ENCODE data around the gene DYNLT4. TPM values are rescaled to one million over a fixed set of nuclear protein-coding genes. Genes with fewer than 3 reads are reported as not detected.

Gene DYNLT4
- total and polyA plus RNA-seq, 2 of the 13 experiments (the other 11 are each of a cell fraction or from before 2014, with no cell fraction given) = 0.77 TPM; not detected in 1

- TF ChIP-seq, protein P1, sequence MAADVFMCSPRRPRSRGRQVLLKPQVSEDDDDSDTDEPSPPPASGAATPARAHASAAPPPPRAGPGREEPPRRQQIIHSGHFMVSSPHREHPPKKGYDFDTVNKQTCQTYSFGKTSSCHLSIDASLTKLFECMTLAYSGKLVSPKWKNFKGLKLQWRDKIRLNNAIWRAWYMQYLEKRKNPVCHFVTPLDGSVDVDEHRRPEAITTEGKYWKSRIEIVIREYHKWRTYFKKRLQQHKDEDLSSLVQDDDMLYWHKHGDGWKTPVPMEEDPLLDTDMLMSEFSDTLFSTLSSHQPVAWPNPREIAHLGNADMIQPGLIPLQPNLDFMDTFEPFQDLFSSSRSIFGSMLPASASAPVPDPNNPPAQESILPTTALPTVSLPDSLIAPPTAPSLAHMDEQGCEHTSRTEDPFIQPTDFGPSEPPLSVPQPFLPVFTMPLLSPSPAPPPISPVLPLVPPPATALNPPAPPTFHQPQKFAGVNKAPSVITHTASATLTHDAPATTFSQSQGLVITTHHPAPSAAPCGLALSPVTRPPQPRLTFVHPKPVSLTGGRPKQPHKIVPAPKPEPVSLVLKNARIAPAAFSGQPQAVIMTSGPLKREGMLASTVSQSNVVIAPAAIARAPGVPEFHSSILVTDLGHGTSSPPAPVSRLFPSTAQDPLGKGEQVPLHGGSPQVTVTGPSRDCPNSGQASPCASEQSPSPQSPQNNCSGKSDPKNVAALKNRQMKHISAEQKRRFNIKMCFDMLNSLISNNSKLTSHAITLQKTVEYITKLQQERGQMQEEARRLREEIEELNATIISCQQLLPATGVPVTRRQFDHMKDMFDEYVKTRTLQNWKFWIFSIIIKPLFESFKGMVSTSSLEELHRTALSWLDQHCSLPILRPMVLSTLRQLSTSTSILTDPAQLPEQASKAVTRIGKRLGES (CRISPR knock-in tag; IDR thresholded peaks at IDR 0.05; ENCODE audit: borderline replicate concordance) = peak; percentile 56; the same call in 1 of the 2 replicates
- TF ChIP-seq GZF1 (CRISPR knock-in tag; IDR thresholded peaks at IDR 0.05) (no peak), STAT6 (CRISPR knock-in tag; IDR thresholded peaks at IDR 0.05; ENCODE audit: borderline replicate concordance) (peak; percentile 69; the same call in 1 of the 2 replicates), DPF2 (CRISPR knock-in tag; IDR thresholded peaks at IDR 0.05; ENCODE audit: borderline replicate concordance, low read depth) (no peak), TRIM24 (CRISPR knock-in tag; IDR thresholded peaks at IDR 0.05) (no peak), HNRNPLL (IDR thresholded peaks at IDR 0.05; ENCODE audit: low read depth, low read length, poor library complexity, severe bottlenecking) (no peak), ZFP62 (CRISPR knock-in tag; IDR thresholded peaks at IDR 0.05) (no peak), ZNF678 (CRISPR knock-in tag; IDR thresholded peaks at IDR 0.05) (no peak), KLF13 (CRISPR knock-in tag; IDR thresholded peaks at IDR 0.05) (no peak; the same call in 1 of the 2 replicates), ZFP90 (CRISPR knock-in tag; IDR thresholded peaks at IDR 0.05; ENCODE audit: borderline replicate concordance) (no peak), ZNF17 (CRISPR knock-in tag; IDR thresholded peaks at IDR 0.05) (0 out of 2 replicates have a peak, but pooled peaks have one; percentile 32), ZBTB3 (CRISPR knock-in tag; IDR thresholded peaks at IDR 0.05; ENCODE audit: borderline replicate concordance, low read depth) (0 out of 2 replicates have a peak, but pooled peaks have one; percentile 34), FOSL2 (CRISPR knock-in tag; IDR thresholded peaks at IDR 0.05) (peak; percentile 38), NFIB (CRISPR knock-in tag; IDR thresholded peaks at IDR 0.05; ENCODE audit: borderline replicate concordance) (no peak), JUN (CRISPR knock-in tag; IDR thresholded peaks at IDR 0.05) (no peak)
- TF ChIP-seq, protein P2, sequence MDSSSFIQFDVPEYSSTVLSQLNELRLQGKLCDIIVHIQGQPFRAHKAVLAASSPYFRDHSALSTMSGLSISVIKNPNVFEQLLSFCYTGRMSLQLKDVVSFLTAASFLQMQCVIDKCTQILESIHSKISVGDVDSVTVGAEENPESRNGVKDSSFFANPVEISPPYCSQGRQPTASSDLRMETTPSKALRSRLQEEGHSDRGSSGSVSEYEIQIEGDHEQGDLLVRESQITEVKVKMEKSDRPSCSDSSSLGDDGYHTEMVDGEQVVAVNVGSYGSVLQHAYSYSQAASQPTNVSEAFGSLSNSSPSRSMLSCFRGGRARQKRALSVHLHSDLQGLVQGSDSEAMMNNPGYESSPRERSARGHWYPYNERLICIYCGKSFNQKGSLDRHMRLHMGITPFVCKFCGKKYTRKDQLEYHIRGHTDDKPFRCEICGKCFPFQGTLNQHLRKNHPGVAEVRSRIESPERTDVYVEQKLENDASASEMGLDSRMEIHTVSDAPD (CRISPR knock-in tag; IDR thresholded peaks at IDR 0.05) = peak; percentile 54; the same call in 1 of the 2 replicates
These were observed 12.6 kb upstream of the DYNLT4 start (continued) for GRCh38 chr1:44819608-44820327.
